ENCODE data around the gene SNX9. TPM values are rescaled to one million over a fixed set of nuclear protein-coding genes. Genes with fewer than 3 reads are reported as not detected.

The SNX9 gene
- polyA plus RNA-seq, 2 of the 4 experiments (the other 2 are of a cell fraction), result 13.9 to 29.8 TPM

DNA sequence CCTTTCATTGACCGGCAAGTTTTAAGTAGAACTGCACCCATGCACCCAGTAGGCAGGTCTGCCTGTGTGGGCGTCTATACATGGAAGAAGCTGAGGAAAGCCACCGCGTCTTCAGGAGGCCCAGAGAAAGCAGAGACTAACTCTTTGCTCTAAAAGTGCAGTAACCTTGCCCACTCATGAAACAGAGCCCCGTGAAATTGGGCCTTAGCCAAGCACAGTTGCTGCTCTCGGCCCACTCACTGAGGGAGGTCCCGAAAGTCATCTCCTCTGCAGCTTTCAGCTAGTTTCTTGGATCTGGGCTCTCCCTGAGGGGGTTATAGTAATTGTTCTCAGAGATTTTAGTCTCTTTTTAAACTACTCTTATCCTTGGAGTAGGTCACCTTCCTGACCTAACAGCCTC, 84.6 kb downstream of the SNX9 start:
- POLR2A ChIA-PET, result no interaction called here
- Histone ChIP-seq H3K9me3 (no peaks in the 10 kb centered on the region), H3K4me2 (no peak overlapping the region), H3K4me3 (no peak overlapping the region), H3K27ac (no peak overlapping the region), H3K4me1 (no peaks in the 10 kb centered on the region)
- FAIRE-seq, result no peak
- no peak for ATAC-seq
- CTCF ChIA-PET, result interaction anchor here (2.3 kb wide), 1 partner anchor 34 kb away, joined by 9 read pairs; no protein-coding TSS in a partner anchor
- DNase-seq (ENCODE audit: low read depth in 1 of 2, low spot score in 1 of 2), result no peak
- WGBS (ENCODE audit: missing lambda C conversion rate), result 93% methylated on average over 3 of the region's 7 CpGs
- TF ChIP-seq PBX3 (IDR thresholded peaks at IDR 0.05) (no peak), HEYL (CRISPR knock-in tag; IDR thresholded peaks at IDR 0.05) (no peak), CBX2 (IDR thresholded peaks at IDR 0.05; ENCODE audit: borderline replicate concordance, low read depth) (no peak), CEBPB (IDR thresholded peaks at IDR 0.05) (no peak), REST (IDR thresholded peaks at IDR 0.05) (no peak), CBX8 (IDR thresholded peaks at IDR 0.05) (no peak), MAZ (IDR thresholded peaks at IDR 0.05; ENCODE audit: borderline replicate concordance, low read depth, low read length) (no peak), JUN (IDR thresholded peaks at IDR 0.05) (no peak)
- TF ChIP-seq, protein P1, sequence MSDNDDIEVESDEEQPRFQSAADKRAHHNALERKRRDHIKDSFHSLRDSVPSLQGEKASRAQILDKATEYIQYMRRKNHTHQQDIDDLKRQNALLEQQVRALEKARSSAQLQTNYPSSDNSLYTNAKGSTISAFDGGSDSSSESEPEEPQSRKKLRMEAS (IDR thresholded peaks at IDR 0.05), result no peak

DNA sequence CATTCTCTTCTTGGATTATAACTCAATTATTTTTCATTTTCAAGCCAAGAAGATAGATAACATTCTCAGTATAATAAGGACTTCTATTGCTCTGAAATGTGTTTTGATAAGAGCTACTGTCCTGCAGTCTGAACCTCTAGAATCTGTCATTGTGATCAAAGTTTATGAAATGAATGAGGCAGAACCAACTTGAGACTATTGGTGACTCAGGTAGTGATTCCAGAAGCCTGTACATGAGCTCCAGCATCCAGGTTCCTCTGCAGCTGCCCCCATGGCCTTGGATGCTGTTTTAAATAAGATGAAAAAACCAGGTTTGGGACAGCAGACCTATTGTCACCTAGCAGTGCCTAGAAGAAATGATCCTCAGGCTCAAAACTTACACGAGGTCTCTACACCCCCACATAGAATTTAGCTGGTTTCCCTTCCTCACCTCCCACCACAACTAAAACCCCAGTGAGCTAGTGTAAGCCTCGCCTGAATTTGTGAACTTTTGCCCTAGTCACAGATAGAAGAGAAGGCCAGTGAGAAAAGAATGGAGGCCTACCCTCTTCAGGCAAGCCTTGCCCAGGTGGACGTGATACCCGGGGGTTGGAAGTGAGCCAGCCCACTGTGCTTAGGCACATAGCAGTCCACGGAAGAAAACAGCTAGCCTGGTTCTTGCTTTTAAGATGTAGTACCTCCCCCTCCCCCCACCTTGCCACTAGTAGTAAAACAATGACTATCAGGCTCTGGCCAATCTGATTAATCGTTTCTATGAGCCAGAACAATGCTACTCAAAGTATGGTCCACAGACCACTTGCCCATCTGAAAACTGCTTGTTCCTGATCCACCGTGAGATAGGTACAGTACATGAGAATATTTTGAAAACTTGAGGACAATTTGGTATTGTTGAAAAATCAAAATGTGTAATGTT, 85.6 kb downstream of the SNX9 start:
- Histone ChIP-seq H3K4me3 (no peak overlapping the region), H3K27ac (no peak overlapping the region), H3K9me3 (no peaks in the 10 kb centered on the region), H3K4me1 (no peaks in the 10 kb centered on the region), H3K4me2 (no peak overlapping the region)
- TF ChIP-seq HEYL (CRISPR knock-in tag; IDR thresholded peaks at IDR 0.05), result no peak
- no peak for TF ChIP-seq JUNB (IDR thresholded peaks at IDR 0.05)
- no peak for TF ChIP-seq KDM1A (IDR thresholded peaks at IDR 0.05; ENCODE audit: low read depth)
- TF ChIP-seq, protein P2, sequence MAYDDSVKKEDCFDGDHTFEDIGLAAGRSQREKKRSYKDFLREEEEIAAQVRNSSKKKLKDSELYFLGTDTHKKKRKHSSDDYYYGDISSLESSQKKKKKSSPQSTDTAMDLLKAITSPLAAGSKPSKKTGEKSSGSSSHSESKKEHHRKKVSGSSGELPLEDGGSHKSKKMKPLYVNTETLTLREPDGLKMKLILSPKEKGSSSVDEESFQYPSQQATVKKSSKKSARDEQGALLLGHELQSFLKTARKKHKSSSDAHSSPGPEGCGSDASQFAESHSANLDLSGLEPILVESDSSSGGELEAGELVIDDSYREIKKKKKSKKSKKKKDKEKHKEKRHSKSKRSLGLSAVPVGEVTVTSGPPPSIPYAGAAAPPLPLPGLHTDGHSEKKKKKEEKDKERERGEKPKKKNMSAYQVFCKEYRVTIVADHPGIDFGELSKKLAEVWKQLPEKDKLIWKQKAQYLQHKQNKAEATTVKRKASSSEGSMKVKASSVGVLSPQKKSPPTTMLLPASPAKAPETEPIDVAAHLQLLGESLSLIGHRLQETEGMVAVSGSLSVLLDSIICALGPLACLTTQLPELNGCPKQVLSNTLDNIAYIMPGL (CRISPR knock-in tag; IDR thresholded peaks at IDR 0.05; ENCODE audit: borderline replicate concordance), result no peak
- TF ChIP-seq CBX2 (IDR thresholded peaks at IDR 0.05; ENCODE audit: borderline replicate concordance, low read depth), result no peak
- no peak for TF ChIP-seq FOSL2 (IDR thresholded peaks at IDR 0.05)
- no peak for TF ChIP-seq FOSL2 (CRISPR knock-in tag; IDR thresholded peaks at IDR 0.05)
- no peak for TF ChIP-seq HOXA7 (CRISPR knock-in tag; IDR thresholded peaks at IDR 0.05)
- no peak for TF ChIP-seq ZNF302 (CRISPR knock-in tag; IDR thresholded peaks at IDR 0.05)
- TF ChIP-seq JUN (IDR thresholded peaks at IDR 0.05), result no peak
- TF ChIP-seq PHF8 (IDR thresholded peaks at IDR 0.05; ENCODE audit: borderline replicate concordance, low read depth), result no peak
- no peak for TF ChIP-seq HDAC2 (IDR thresholded peaks at IDR 0.05)
- TF ChIP-seq TFCP2L1 (CRISPR knock-in tag; IDR thresholded peaks at IDR 0.05), result no peak
- TF ChIP-seq CHD2 (IDR thresholded peaks at IDR 0.05; ENCODE audit: low read length, partially characterized antibody), result no peak
- TF ChIP-seq FOSB (CRISPR knock-in tag; IDR thresholded peaks at IDR 0.05), result no peak
- no peak for TF ChIP-seq TP53 (CRISPR knock-in tag; IDR thresholded peaks at IDR 0.05)
- TF ChIP-seq REST (IDR thresholded peaks at IDR 0.05), result no peak
- TF ChIP-seq CHD4 (IDR thresholded peaks at IDR 0.05; ENCODE audit: borderline replicate concordance), result no peak
- TF ChIP-seq EHMT2 (IDR thresholded peaks at IDR 0.05; ENCODE audit: low read depth), result no peak
- TF ChIP-seq NPAS2 (CRISPR knock-in tag; IDR thresholded peaks at IDR 0.05; ENCODE audit: borderline replicate concordance), result no peak
- POLR2A ChIA-PET, result no interaction called here
- 92% methylated on average over 7 of the region's 7 CpGs for WGBS (ENCODE audit: missing lambda C conversion rate)
- FAIRE-seq (no peak), ATAC-seq (no peak), DNase-seq (ENCODE audit: low read depth in 1 of 2, low spot score in 1 of 2) (no peak)
- CTCF ChIA-PET, result interaction anchor here (1.2 to 2.3 kb wide), 3 partner anchors 35 to 164 kb away, joined by 4 to 9 read pairs (median 5); no protein-coding TSS in a partner anchor

Data from A549 (cell line).